Neural cell (in vitro differentiated cells): Measurements from ENCODE around the gene TCEA3.

ENCODE experiments used
- CTCF ChIP-seq: fragments of 450-650 bp; IDR thresholded peaks from 2 replicates; pipeline ENCODE4 v1.5.1; 2014; ENCODE audit warnings: antibody characterized with exemption, mild to moderate bottlenecking, moderate library complexity; ENCODE audit not compliant: poor library complexity, severe bottlenecking
- EZH2 ChIP-seq: fragments of 200-600, 300-800 bp; shearing (Covaris generic), sonication (generic); IDR thresholded peaks from 2 replicates; pipeline ENCODE4 v1.6.1; 2014; ENCODE audit warnings: antibody characterized with exemption, low read length, borderline replicate concordance, mild to moderate bottlenecking; ENCODE audit not compliant: insufficient read depth, poor library complexity, severe bottlenecking

DNA sequence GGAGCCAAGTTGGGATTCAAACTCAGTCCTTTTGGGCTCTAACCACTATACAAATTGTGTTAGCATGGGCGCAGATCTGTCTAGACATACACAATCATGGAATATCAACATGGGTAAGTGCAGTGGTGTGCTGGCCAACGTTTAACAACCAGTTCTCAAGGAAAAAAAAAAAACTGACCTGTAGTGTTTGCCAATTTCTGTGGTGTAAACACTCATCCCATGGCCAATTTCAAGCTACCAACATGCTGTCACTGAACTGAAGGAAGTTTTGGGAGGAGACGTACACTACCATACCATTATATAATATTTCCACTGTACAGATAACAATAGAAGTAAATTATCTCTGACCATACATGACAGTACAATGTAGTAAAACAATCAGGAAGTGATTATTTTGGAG lies 3.2 kb downstream of the TCEA3 start:
- TF ChIP-seq EZH2 (no peak), CTCF (no peak)
